ENCODE data around the gene CHN2. TPM values are rescaled to one million over a fixed set of nuclear protein-coding genes. Genes with fewer than 3 reads are reported as not detected.

Gene CHN2
- total and polyA plus RNA-seq, 8 donors: 8.2 to 32.9 (median 24.0) TPM

DNA sequence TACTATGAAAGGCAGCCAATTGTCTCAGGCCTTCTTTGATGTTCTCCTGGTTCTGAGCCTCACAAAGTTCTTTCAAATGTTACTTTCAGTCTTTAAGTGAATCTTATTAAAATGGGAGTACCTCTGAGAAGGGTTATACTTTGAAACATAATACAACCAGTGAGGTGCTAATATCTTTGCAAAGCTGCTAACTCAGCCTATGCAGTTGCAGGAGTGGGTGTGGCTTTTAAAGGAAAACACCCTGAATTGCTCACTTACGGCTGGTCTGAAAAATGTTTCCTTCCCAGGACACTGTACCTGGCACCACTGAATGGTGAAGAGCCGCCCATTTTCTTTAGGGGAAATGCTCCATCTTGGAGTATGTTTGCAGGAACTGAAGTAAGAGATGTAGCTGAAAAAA is 130.9 kb downstream of the CHN2 start:
- no peak overlapping the region for H3K27ac ChIP-seq
- H3K9me3 ChIP-seq: no peaks in the 10 kb centered on the region
- intact Hi-C loops (cut with DNase I): no loop called here
- peaks cover 23 to 31% (median 27%) of the 10 kb centered on the region in 3 donors for H3K4me1 ChIP-seq
- no peak overlapping the region for H3K4me3 ChIP-seq
- ATAC-seq: no peak
- no peaks in the 10 kb centered on the region for H3K27me3 ChIP-seq
- TF ChIP-seq, protein P1, sequence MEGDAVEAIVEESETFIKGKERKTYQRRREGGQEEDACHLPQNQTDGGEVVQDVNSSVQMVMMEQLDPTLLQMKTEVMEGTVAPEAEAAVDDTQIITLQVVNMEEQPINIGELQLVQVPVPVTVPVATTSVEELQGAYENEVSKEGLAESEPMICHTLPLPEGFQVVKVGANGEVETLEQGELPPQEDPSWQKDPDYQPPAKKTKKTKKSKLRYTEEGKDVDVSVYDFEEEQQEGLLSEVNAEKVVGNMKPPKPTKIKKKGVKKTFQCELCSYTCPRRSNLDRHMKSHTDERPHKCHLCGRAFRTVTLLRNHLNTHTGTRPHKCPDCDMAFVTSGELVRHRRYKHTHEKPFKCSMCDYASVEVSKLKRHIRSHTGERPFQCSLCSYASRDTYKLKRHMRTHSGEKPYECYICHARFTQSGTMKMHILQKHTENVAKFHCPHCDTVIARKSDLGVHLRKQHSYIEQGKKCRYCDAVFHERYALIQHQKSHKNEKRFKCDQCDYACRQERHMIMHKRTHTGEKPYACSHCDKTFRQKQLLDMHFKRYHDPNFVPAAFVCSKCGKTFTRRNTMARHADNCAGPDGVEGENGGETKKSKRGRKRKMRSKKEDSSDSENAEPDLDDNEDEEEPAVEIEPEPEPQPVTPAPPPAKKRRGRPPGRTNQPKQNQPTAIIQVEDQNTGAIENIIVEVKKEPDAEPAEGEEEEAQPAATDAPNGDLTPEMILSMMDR (IDR thresholded peaks at IDR 0.05): no peak
- DNase-seq: no peak
- no peaks in the 10 kb centered on the region for H3K36me3 ChIP-seq
- no peak for FAIRE-seq
- 82 to 85% methylated on average over 2 of the region's 2 CpGs for WGBS, 2 donors

DNA sequence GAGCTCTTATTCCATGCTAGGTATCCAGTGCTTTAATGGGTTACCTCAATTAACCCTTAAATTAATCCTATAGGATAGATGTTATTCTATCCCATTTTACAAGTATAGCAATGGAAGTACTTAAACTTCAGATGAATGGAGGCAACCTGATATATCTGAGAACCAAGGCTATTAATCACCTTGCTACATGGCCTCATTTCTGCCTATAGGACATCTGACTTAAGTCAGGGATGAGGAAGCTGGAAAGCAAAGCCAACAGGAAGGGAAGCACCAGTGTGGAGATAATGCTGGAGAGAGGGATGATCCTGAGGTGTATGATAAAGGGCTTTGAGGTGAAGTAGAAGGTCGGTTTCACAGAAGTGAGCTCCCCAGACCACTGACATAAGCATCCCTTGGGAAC is 132.3 kb downstream of the CHN2 start:
- WGBS, 2 donors: 86 to 89% methylated on average over 1 of the region's 1 CpG
- no peak for ATAC-seq

DNA sequence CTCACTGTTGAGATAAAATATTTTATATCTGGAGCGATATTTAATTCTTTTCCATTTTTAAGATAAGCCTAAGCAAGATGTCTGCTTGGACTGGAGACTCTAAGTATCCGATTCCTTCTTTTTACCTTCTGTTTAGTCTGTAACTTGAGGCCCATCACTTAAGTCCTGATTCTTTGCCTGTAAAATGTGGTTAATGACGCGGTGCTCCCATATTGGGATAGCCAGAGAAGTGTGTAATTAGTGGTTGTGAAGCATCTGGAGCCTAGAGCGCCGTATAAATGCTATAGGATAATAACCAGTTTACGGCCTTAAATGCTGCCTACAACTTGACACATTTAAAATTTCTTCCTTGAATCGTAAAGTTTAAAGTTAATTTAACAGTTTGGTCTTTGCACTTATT is 132.9 kb downstream of the CHN2 start:
- TF ChIP-seq, protein P1 (IDR thresholded peaks at IDR 0.05): no peak
- intact Hi-C loops (cut with DNase I): no loop called here
- H3K9me3 ChIP-seq: no peaks in the 10 kb centered on the region
- ATAC-seq: no peak
- no peak for DNase-seq
- H3K27me3 ChIP-seq: no peaks in the 10 kb centered on the region
- no peaks in the 10 kb centered on the region for H3K36me3 ChIP-seq
- FAIRE-seq: no peak
- H3K4me1 ChIP-seq: peaks cover 29 to 39% (median 38%) of the 10 kb centered on the region in 3 donors
- 81 to 84% methylated on average over 8 of the region's 8 CpGs for WGBS, 2 donors
- peak overlapping the region in 3 of 4 donors; percentile 31 to 47 (median 41) for H3K27ac ChIP-seq
- H3K4me3 ChIP-seq: no peak overlapping the region

More for the DNA sequence above, 132.3 kb downstream of the CHN2 start:
- DNase-seq (no peak), FAIRE-seq (no peak)
- Histone ChIP-seq H3K27me3 (no peaks in the 10 kb centered on the region), H3K36me3 (no peaks in the 10 kb centered on the region), H3K9me3 (no peaks in the 10 kb centered on the region), H3K27ac (peak overlapping the region in 2 of 4 donors; percentile 41 to 47), H3K4me3 (no peak overlapping the region), H3K4me1 (peaks cover 26 to 34% (median 33%) of the 10 kb centered on the region in 3 donors)
- intact Hi-C loops (cut with DNase I): no loop called here
- TF ChIP-seq, protein P1 (IDR thresholded peaks at IDR 0.05): no peak

DNA sequence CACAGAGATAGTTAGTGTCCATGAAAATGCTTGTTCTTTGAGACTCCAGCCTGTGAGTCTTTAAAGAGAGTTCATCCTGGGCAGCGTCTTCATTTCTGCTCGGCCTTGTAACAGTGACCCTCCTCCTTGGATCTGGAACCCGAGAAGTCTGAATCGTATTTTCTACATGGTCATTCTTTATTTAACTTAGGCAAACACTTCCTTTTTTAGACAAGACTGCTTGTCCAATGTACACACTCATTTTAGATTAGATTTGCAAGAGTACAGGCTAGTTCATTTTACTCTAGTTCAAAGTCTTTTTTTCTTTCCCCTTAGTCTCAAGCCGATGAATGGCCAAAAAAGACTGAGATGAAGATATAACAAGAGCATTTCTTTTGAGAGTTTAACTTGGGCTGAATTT is 133.5 kb downstream of the CHN2 start:
- H3K27ac ChIP-seq: peak overlapping the region in 3 of 4 donors; percentile 31 to 47 (median 41)

DNA sequence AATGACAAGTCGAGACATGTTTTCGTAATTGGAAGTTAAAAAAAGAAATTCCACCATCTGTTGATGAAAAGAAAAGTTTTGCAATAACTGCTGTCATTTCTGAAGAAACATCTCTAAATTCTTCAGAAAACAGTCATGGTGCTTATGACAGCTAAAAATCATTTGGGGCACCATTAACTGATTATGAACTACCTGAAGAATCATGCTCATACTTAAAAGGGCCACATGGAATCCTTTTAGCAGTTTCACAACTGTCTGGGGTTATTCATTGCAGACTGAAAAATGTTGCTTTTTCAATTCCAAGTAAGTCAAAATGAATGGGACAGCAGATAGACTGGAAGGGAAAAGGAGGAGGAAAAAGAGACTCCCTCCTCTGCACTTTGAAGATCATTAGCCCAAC is 134.2 kb downstream of the CHN2 start:
- Histone ChIP-seq H3K4me3 (no peak overlapping the region), H3K27me3 (no peaks in the 10 kb centered on the region), H3K36me3 (no peaks in the 10 kb centered on the region), H3K9me3 (no peaks in the 10 kb centered on the region), H3K27ac (peak overlapping the region in 2 of 4 donors; percentile 41 to 47), H3K4me1 (peaks cover 32 to 39% (median 38%) of the 10 kb centered on the region in 3 donors)
- WGBS, 2 donors: 39 to 53% methylated on average over 2 of the region's 2 CpGs
- ATAC-seq: peak in 1 of 4 donors; percentile 7
- no peak for FAIRE-seq
- no peak for DNase-seq
- intact Hi-C loops (cut with DNase I): no loop called here
- TF ChIP-seq, protein P1 (IDR thresholded peaks at IDR 0.05): no peak

More for the DNA sequence above, 133.5 kb downstream of the CHN2 start:
- no peaks in the 10 kb centered on the region for H3K27me3 ChIP-seq
- no peaks in the 10 kb centered on the region for H3K9me3 ChIP-seq
- DNase-seq: no peak
- H3K4me3 ChIP-seq: no peak overlapping the region
- peaks cover 32 to 39% (median 38%) of the 10 kb centered on the region in 3 donors for H3K4me1 ChIP-seq
- WGBS, 2 donors: 29 to 37% methylated on average over 5 of the region's 5 CpGs
- H3K36me3 ChIP-seq: no peaks in the 10 kb centered on the region
- TF ChIP-seq, protein P1 (IDR thresholded peaks at IDR 0.05): no peak
- intact Hi-C loops (cut with DNase I): no loop called here
- FAIRE-seq: peak; percentile 74
- peak; percentile 65 to 87 (median 82) for ATAC-seq
